Measurements from ENCODE around the gene PTGES3L.

DNA sequence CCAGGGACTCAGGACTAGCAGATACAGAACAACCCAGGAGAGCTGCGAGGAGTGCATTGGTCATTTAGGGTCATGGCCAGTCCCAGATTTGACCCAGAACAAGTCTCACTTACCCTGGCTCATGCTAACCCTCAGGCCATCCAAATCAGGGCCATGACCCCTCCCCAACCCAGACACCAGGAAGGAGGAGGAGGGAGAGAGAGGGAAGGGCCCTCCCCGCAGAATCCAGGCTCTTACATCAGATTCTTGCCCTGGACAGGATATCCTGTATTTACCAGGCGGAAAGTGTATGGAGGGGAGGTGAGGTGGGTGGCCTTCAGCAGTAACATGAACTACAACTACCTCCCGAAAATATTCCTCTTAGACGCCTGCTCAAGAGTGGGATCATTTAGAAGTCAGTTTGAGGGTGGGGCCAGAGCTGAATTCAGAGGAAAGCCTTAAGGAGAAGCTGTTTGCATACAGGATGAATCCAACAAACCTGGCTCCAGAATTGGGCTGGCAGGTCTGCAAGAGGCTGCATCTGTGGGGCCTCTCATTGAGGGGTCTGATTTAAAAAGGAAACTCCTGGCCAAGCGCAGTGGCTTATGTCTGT lies 40.2 kb upstream of the PTGES3L start:
- TF ChIP-seq, protein P1, sequence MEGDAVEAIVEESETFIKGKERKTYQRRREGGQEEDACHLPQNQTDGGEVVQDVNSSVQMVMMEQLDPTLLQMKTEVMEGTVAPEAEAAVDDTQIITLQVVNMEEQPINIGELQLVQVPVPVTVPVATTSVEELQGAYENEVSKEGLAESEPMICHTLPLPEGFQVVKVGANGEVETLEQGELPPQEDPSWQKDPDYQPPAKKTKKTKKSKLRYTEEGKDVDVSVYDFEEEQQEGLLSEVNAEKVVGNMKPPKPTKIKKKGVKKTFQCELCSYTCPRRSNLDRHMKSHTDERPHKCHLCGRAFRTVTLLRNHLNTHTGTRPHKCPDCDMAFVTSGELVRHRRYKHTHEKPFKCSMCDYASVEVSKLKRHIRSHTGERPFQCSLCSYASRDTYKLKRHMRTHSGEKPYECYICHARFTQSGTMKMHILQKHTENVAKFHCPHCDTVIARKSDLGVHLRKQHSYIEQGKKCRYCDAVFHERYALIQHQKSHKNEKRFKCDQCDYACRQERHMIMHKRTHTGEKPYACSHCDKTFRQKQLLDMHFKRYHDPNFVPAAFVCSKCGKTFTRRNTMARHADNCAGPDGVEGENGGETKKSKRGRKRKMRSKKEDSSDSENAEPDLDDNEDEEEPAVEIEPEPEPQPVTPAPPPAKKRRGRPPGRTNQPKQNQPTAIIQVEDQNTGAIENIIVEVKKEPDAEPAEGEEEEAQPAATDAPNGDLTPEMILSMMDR (IDR thresholded peaks at IDR 0.05 in 2 of 3, conservative IDR thresholded peaks at IDR 0.05 in 1 of 3; ENCODE audit: borderline replicate concordance in 1 of 3, insufficient read depth in 1 of 3, low read depth in 2 of 3, low read length in 2 of 3), result no peak
- TF ChIP-seq CBX3 (IDR thresholded peaks at IDR 0.05; ENCODE audit: low read depth) (no peak), POLR2A (IDR thresholded peaks at IDR 0.05; ENCODE audit: borderline replicate concordance, extremely low read depth, insufficient read depth, insufficient read length) (no peak), SP1 (IDR thresholded peaks at IDR 0.05; ENCODE audit: low read depth) (no peak), RAD21 (IDR thresholded peaks at IDR 0.05; ENCODE audit: low read depth) (no peak), EZH2 (IDR thresholded peaks at IDR 0.05) (no peak), ZNF274 (IDR thresholded peaks at IDR 0.05; ENCODE audit: low read depth, low read length) (no peak), ZFX (IDR thresholded peaks at IDR 0.05) (no peak), SRF (IDR thresholded peaks at IDR 0.05; ENCODE audit: low read depth) (no peak)
- TF ChIP-seq, protein P2, sequence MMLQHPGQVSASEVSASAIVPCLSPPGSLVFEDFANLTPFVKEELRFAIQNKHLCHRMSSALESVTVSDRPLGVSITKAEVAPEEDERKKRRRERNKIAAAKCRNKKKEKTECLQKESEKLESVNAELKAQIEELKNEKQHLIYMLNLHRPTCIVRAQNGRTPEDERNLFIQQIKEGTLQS (IDR thresholded peaks at IDR 0.05), result no peak
- TF ChIP-seq, protein P3, sequence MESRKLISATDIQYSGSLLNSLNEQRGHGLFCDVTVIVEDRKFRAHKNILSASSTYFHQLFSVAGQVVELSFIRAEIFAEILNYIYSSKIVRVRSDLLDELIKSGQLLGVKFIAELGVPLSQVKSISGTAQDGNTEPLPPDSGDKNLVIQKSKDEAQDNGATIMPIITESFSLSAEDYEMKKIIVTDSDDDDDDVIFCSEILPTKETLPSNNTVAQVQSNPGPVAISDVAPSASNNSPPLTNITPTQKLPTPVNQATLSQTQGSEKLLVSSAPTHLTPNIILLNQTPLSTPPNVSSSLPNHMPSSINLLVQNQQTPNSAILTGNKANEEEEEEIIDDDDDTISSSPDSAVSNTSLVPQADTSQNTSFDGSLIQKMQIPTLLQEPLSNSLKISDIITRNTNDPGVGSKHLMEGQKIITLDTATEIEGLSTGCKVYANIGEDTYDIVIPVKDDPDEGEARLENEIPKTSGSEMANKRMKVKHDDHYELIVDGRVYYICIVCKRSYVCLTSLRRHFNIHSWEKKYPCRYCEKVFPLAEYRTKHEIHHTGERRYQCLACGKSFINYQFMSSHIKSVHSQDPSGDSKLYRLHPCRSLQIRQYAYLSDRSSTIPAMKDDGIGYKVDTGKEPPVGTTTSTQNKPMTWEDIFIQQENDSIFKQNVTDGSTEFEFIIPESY (IDR thresholded peaks at IDR 0.05; ENCODE audit: extremely low read depth, insufficient replicate concordance, low read length), result no peak

All from HCT116 (cell line).